Body of pancreas (tissue), 4 donors: ENCODE data around the gene PES1.
"Not testable (repeated sequence)": the region's sequence is repeated elsewhere in the genome, so short reads cannot be mapped to it uniquely, and the experiment has no call there.

Experiments
- POLR2A ChIP-seq, 3 donors: fragments of 450-650 bp; IDR thresholded peaks; one replicate each; pipeline ENCODE4 v1.6.1; 2016; ENCODE audit warnings: antibody characterized with exemption in 3 of 3, mild to moderate bottlenecking in 2 of 3
- TF ChIP-seq, protein P1 (sequence below), 7 experiments: fragments of 450-650 bp in 4 of 7; fragments of 200-600 bp in 3 of 7; sonication (generic) in 3 of 7; IDR thresholded peaks; one replicate each; pipeline ENCODE4 v1.5.1; 2016 to 2019; ENCODE audit warnings: antibody characterized with exemption in 7 of 7

DNA sequence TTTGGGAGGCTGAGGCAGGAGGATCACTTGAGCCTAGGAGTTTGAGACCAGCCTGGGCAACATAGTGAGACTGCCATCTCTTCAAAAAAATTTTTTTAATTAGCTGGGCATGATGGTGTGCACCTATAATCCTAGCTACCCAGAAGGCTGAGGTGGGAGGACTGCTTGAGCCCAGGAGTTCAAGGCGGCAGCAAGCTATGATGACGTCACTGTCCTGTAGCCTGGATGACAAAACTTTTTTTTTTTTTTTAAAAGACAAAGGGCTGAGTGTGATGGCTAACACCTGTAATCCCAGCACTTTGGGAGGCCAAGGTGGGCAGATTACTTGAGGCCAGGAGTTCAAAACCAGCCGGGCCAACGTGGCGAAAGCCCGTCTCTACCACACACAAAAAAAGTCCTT lies 28.2 kb upstream of the PES1 start:
- TF ChIP-seq POLR2A (IDR thresholded peaks at IDR 0.05) = not testable (repeated sequence)
- TF ChIP-seq, protein P1, sequence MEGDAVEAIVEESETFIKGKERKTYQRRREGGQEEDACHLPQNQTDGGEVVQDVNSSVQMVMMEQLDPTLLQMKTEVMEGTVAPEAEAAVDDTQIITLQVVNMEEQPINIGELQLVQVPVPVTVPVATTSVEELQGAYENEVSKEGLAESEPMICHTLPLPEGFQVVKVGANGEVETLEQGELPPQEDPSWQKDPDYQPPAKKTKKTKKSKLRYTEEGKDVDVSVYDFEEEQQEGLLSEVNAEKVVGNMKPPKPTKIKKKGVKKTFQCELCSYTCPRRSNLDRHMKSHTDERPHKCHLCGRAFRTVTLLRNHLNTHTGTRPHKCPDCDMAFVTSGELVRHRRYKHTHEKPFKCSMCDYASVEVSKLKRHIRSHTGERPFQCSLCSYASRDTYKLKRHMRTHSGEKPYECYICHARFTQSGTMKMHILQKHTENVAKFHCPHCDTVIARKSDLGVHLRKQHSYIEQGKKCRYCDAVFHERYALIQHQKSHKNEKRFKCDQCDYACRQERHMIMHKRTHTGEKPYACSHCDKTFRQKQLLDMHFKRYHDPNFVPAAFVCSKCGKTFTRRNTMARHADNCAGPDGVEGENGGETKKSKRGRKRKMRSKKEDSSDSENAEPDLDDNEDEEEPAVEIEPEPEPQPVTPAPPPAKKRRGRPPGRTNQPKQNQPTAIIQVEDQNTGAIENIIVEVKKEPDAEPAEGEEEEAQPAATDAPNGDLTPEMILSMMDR (IDR thresholded peaks at IDR 0.05) = not testable (repeated sequence)
